PC-9 (cell line): ENCODE measurements around the gene ANO1. TPM values are rescaled to one million over a fixed set of nuclear protein-coding genes. Genes with fewer than 3 reads are reported as not detected.

Source experiments
- BruUV-seq: library from RNA; stranded (reverse); fragments of 400-500 nt; replicated peaks from 2 replicates; lab custom pipeline; 2021; lab: Mats Ljungman, UMichigan
- CTCF ChIA-PET: fragments of 300-600 bp; sonication (Branson Sonifier 250); formaldehyde crosslinking; loops from one replicate; lab custom pipeline; 2022; ENCODE audit warnings: antibody characterized with exemption; lab: Charles Lee
- POLR2A ChIA-PET: fragments of 300-600 bp; sonication (Branson Sonifier 250); formaldehyde crosslinking; loops from one replicate; lab custom pipeline; 2022; ENCODE audit warnings: antibody characterized with exemption; ENCODE audit not compliant: unreplicated experiment; lab: Charles Lee
- DNase-seq, 2 experiments: peaks; one replicate each; pipeline versions ENCODE4 v3.0.0 to v3.0.0-alpha.2; 2015 to 2022; ENCODE audit warnings: mixed read lengths in 1 of 2
- H2AFZ ChIP-seq: fragments of 200-600 bp; sonication (generic); 2 replicates; pipeline ENCODE4 v1.8.1; 2017; ENCODE audit warnings: antibody characterized with exemption
- H3F3A ChIP-seq: fragments of 200-600 bp; sonication (generic); 2 replicates; pipeline ENCODE4 v1.8.1; 2017; ENCODE audit warnings: antibody characterized with exemption, mild to moderate bottlenecking, low read depth; ENCODE audit not compliant: insufficient read depth
- H3K27ac ChIP-seq: fragments of 200-600 bp; sonication (generic); 2 replicates; pipeline ENCODE4 v1.6.1; 2016; ENCODE audit warnings: mixed run types
- H3K27me3 ChIP-seq: fragments of 200-600 bp; sonication (generic); 2 replicates; pipeline ENCODE4 v1.6.1; 2016; ENCODE audit warnings: low read depth, mixed run types; ENCODE audit not compliant: insufficient read depth
- H3K36me3 ChIP-seq: fragments of 200-600 bp; sonication (generic); 2 replicates; pipeline ENCODE4 v1.6.1; 2016; ENCODE audit warnings: low read depth, mixed run types
- H3K4me1 ChIP-seq: fragments of 200-600 bp; sonication (generic); replicated peaks from 2 replicates; pipeline ENCODE4 v1.6.1; 2016; ENCODE audit warnings: mixed run types; ENCODE audit not compliant: insufficient read depth
- H3K4me2 ChIP-seq: fragments of 200-600 bp; sonication (generic); 2 replicates; pipeline ENCODE4 v1.6.1; 2017; ENCODE audit warnings: mixed run types
- H3K4me3 ChIP-seq: fragments of 200-600 bp; sonication (generic); 2 replicates; pipeline ENCODE4 v1.6.1; 2016; ENCODE audit warnings: mixed run types
- H3K79me2 ChIP-seq: fragments of 200-600 bp; sonication (generic); 2 replicates; pipeline ENCODE4 v1.6.1; 2017; ENCODE audit warnings: low read depth, mixed run types
- H3K9me2 ChIP-seq: fragments of 200-600 bp; sonication (generic); 2 replicates; pipeline ENCODE4 v1.8.1; 2017; ENCODE audit warnings: mild to moderate bottlenecking; ENCODE audit not compliant: insufficient read depth
- H3K9me3 ChIP-seq: fragments of 200-600 bp; sonication (generic); 2 replicates; pipeline ENCODE4 v1.8.1; 2016; ENCODE audit warnings: low read depth; ENCODE audit not compliant: insufficient read depth
- H4K20me1 ChIP-seq: fragments of 200-600 bp; sonication (generic); 2 replicates; pipeline ENCODE4 v1.8.1; 2017; ENCODE audit not compliant: insufficient read depth
- CTCF ChIP-seq: fragments of 200-600 bp; sonication (generic); conservative IDR thresholded peaks from 2 replicates; pipeline ENCODE4 v1.6.1; 2017; ENCODE audit warnings: mixed run types, antibody characterized with exemption, mild to moderate bottlenecking, moderate library complexity
- EZH2 ChIP-seq: fragments of 200-600 bp; sonication (generic); IDR thresholded peaks from 2 replicates; pipeline ENCODE4 v1.8.0; 2017; ENCODE audit warnings: antibody characterized with exemption, low read depth
- intact Hi-C: fragments of 100-400 bp; cut with micrococcal nuclease; formaldehyde crosslinking; loops from one replicate; pipeline ENCODE4 v1.10.0; 2022; ENCODE audit not compliant: unreplicated experiment
- total RNA-seq: library from RNA; stranded (reverse); gene quantifications from 2 replicates; pipeline ENCODE4 v1.2.3, GENCODE V29; 2021

Gene ANO1
- total RNA-seq, 1 experiment from 2014 or later = 107 TPM

DNA sequence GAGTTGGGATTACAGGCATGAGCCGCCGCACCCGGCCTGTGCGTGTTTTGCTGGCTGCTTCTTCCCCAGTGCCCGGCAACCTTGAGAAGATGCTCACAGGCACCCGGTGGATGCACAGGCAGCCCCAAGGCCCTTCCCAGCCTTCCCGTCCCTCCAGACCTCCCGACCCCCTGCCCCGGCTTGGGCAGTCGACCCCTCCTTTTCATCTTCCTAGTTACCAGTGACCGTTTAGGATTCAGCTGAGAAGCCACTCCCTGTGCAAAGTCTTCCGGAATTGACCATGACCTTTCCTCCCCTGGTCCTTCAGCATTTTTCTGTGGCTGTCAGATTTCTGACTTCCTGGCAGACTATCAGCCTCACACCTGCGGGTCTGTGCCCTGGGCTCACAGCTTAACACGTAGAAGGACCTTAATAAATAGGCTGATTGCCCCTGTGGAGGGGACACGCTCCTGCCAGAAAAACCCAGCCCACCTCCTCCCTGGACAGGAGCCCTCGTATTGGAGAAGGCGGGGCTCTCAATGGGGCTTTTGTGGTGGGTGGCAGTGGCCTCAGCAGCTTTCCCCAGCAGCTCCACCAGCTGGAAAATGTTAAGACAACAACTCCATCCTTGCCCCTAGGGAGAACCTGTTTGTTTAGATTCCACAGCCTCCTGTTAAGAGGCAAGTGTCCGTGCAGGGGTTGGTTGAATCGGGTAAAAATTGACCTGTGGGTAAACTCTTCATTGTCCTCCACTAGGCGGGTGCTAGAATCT lies 10.4 kb upstream of the ANO1 start:
- H3K4me3 ChIP-seq = peak overlapping the region; percentile 50
- no peaks in the 10 kb centered on the region for H3K9me2 ChIP-seq
- H3F3A ChIP-seq = peaks cover 57% of the 10 kb centered on the region
- H2AFZ ChIP-seq = 0 out of 2 replicates have a peak overlapping the region, but pooled peaks have one; percentile 1
- intact Hi-C loops = loop anchor here (1.0 to 10.0 kb wide), 7 partner anchors 13 to 153 kb away; no protein-coding TSS in a partner anchor
- peak overlapping the region; percentile 81 for H3K4me2 ChIP-seq
- H3K27ac ChIP-seq = peak overlapping the region; percentile 86
- no peaks in the 10 kb centered on the region for H3K27me3 ChIP-seq
- H3K9me3 ChIP-seq = no peaks in the 10 kb centered on the region
- H3K36me3 ChIP-seq = no peaks in the 10 kb centered on the region
- peaks cover 91% of the 10 kb centered on the region for H3K4me1 ChIP-seq
- H4K20me1 ChIP-seq = no peaks in the 10 kb centered on the region
- BruUV-seq = no TSS peak
- DNase-seq = peak; percentile 81 to 98
- POLR2A ChIA-PET = interaction anchor here (0.5 to 0.6 kb wide), 2 partner anchors 793 to 1357 kb away, joined by 3 to 9 read pairs; no protein-coding TSS in a partner anchor
- H3K79me2 ChIP-seq = peaks cover 9% of the 10 kb centered on the region; the same call in 1 of the 2 replicates
- peak; percentile 48; the same call in 1 of the 2 replicates for TF ChIP-seq CTCF
- no peak for TF ChIP-seq EZH2
- CTCF ChIA-PET = interaction anchor here (0.5 kb wide), 1 partner anchor 9 kb away, joined by 3 read pairs; no protein-coding TSS in a partner anchor

DNA sequence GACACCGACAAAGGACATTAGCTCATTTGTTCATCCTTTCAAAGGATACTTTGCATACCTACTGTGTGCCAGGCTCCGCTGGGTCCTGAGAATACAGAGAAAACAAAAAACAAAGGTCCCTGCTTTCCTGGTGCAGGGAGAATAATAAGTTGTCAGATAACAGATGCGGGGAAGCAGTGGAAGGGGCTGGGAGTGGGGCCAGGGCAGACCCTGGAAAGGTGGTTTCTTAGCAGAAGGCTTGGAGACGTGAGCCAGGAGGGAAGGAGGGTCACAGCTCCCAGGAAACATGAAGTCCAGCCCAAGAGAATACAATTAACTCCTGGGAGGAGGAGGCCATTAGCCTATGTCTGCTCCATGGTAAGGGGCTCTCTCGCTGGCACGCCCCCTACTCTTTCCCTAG lies 9.8 kb upstream of the ANO1 start:
- DNase-seq = no peak
- Histone ChIP-seq H3K4me1 (peaks cover 85% of the 10 kb centered on the region), H3K9me2 (no peaks in the 10 kb centered on the region), H3K27ac (peak overlapping the region; percentile 86), H3K36me3 (no peaks in the 10 kb centered on the region), H2AFZ (no peak overlapping the region), H4K20me1 (no peaks in the 10 kb centered on the region), H3F3A (peaks cover 56% of the 10 kb centered on the region), H3K4me3 (no peak overlapping the region; the same call in 1 of the 2 replicates), H3K79me2 (peaks cover 9% of the 10 kb centered on the region; the same call in 1 of the 2 replicates), H3K4me2 (peak overlapping the region; percentile 81), H3K27me3 (no peaks in the 10 kb centered on the region), H3K9me3 (no peaks in the 10 kb centered on the region)
- TF ChIP-seq EZH2 (no peak), CTCF (0 out of 2 replicates have a peak, but pooled peaks have one; percentile 30)
- no TSS peak for BruUV-seq
- intact Hi-C loops = loop anchor here (1.0 to 10.0 kb wide), 6 partner anchors 20 to 154 kb away; no protein-coding TSS in a partner anchor
- CTCF ChIA-PET = interaction anchor here (0.5 kb wide), 1 partner anchor 8 kb away, joined by 3 read pairs; no protein-coding TSS in a partner anchor
- POLR2A ChIA-PET = interaction anchor here (0.5 kb wide), 1 partner anchor 794 kb away, joined by 9 read pairs; no protein-coding TSS in a partner anchor

GRCh38 chr11:70068950-70069349 lies 9.2 kb upstream of the ANO1 start:
- CTCF ChIA-PET = no interaction called here

More at GRCh38 chr11:70068950-70069349, 9.2 kb upstream of the ANO1 start:
- Histone ChIP-seq H2AFZ (no peak overlapping the region), H3K9me3 (no peaks in the 10 kb centered on the region), H3F3A (peaks cover 51% of the 10 kb centered on the region), H3K27ac (peak overlapping the region; percentile 86), H3K4me3 (no peak overlapping the region), H3K27me3 (no peaks in the 10 kb centered on the region), H3K79me2 (peaks cover 9% of the 10 kb centered on the region; the same call in 1 of the 2 replicates), H4K20me1 (no peaks in the 10 kb centered on the region), H3K4me2 (peak overlapping the region; percentile 81), H3K9me2 (no peaks in the 10 kb centered on the region), H3K36me3 (no peaks in the 10 kb centered on the region), H3K4me1 (peaks cover 82% of the 10 kb centered on the region)
- POLR2A ChIA-PET = no interaction called here
- no peak for DNase-seq
- no peak for TF ChIP-seq EZH2
- TF ChIP-seq CTCF = no peak
- no TSS peak for BruUV-seq
- intact Hi-C loops = loop anchor here (1.0 to 10.0 kb wide), 6 partner anchors 21 to 154 kb away; no protein-coding TSS in a partner anchor
